Activated T-helper 9 cell treated with anti-CD3 and anti-CD28 coated beads, Interleukin-2, amount 50 U/mL, for 16 hours (primary cell): ENCODE measurements around the gene TRPV2.
"Not testable (repeated sequence)": the region's sequence is repeated elsewhere in the genome, so short reads cannot be mapped to it uniquely, and the experiment has no call there.

ENCODE experiments used
- DNase-seq: peaks from one replicate; pipeline ENCODE4 v3.0.0-alpha.2; 2020; ENCODE audit warnings: low read depth

Gene TRPV2

GRCh38 chr17:16438173-16438556, 22.8 kb downstream of the TRPV2 start:
- no peak for DNase-seq

DNA sequence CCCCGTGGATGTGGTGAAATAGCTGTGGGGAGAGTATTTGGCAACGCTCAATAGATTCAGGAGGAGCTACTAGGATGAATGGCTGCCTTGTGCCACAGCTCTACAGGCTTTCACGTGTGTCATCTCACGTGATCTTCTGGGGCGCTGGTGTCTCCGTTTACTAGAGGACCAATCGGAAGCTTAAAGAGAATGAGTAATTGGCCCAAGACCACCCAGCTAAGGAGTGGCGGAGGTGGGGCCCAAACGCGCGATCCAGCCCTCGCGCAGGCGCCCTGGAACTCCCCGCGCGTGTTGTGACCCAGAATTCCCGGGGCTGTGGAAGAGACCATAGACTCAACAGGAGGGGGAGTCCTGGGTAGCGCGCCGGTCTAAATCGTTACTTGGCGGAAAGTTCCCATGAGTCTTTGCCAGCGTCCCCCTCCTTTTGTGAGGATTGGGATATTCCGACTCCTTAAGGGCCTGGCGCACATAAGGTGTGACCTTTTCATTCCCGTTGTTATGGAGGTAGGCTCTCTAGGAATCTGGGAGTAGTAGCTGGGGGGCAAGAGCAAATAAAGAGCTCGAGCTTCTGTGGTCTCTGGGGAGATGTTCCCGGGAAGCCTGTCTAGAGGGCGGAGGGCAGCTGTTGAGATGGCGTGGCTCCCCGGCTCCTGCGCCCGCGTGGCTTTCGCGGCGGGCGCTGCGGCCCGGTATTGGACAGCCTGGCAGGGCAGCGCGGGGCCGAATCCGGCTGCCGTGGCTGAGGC, 23.4 kb downstream of the TRPV2 start:
- DNase-seq: peak; percentile 92

DNA sequence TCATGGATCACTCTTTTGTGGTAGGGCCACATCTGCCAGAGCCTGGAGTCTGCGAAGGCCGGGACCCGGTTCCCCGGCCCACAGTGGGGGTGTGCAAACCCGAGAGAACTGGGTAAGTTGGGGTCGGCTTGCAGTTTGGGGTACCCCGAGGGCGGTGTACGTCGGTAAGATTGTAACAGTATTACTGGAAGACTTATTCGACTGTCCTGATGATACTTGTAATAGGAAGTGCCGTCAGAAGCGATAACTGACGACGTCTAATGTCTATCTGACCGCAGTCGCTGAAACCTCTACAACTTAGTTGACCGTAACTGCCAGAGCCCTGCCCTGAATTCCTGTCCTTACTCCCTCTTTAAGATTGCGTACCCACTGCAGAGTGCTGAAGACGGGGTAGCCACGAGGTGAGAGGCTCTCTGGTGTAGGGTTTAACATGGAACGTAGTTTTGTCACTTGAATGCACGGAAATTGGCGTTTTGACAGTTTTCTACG, 24.0 kb downstream of the TRPV2 start:
- no peak for DNase-seq

- DNase-seq: no peak
These were observed 24.5 kb downstream of the TRPV2 start for GRCh38 chr17:16439811-16440351.

GRCh38 chr17:16440354-16440753, 25.0 kb downstream of the TRPV2 start:
- DNase-seq: not testable (repeated sequence)

- no peak for DNase-seq
These were observed 25.7 kb downstream of the TRPV2 start for GRCh38 chr17:16440901-16441629.

DNA sequence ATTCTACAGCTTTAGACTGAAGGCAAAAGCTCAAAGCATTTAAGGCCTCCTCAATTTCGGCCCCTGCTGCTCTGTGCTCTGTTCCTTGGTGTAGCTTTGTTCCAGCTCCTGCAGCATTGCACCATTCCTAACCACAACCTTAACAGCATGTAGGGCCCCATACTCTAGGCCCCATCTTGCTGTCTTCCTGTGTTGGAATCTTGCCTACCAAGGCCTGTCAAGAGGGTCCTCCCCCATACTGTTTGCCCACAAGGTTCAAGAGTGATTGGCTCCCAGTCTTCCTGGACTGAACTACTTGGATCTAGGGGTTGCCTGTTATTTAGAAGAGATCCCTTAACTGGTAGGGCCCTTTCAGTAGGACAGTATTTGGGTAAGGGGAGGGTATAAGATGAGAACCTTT, 26.8 kb downstream of the TRPV2 start:
- DNase-seq: no peak

GRCh38 chr17:16442594-16443510, 27.5 kb downstream of the TRPV2 start:
- DNase-seq: no peak

DNA sequence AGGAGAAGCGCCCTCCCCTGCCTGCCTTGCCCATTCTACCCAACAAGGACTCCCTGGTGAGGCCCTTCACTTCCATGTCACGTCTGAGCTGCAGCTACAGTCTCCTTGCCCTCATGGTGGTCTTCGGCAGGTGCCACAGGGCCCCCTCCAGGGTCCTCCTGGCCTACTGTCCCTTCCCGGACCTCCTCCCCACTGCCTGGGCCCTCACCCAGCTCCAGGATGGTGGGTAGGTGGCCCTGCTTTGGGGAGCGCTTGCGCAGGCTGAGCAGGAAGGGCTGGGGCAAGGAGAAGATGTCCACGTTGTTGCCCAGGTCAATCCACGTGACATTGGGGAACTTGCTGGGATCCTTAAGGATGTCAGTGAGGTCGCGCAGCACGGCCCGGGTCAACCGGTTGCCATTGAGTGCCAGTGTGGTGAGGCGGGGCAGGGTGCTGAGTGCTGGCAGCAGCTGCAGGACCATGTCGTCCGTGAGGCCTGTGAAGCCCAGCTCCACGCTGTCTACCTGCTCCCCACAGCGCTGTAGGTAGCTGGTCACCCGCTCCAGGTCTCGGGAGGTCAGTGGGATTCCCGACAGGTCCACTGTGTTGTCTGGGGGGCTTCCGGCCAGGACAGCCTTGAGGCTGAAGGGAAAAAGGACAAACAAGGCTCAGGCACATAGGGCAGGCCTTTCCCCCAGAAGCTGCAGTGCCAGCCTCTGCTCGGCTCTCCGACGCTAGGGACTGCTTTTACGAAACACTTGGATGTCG, 28.3 kb downstream of the TRPV2 start:
- DNase-seq: no peak

GRCh38 chr17:16444258-16444886, 29.0 kb downstream of the TRPV2 start:
- DNase-seq: no peak

- DNase-seq: no peak
These were observed 31.1 kb downstream of the TRPV2 start for GRCh38 chr17:16446338-16446983.

GRCh38 chr17:16447676-16448075, 32.3 kb downstream of the TRPV2 start:
- no peak for DNase-seq

DNA sequence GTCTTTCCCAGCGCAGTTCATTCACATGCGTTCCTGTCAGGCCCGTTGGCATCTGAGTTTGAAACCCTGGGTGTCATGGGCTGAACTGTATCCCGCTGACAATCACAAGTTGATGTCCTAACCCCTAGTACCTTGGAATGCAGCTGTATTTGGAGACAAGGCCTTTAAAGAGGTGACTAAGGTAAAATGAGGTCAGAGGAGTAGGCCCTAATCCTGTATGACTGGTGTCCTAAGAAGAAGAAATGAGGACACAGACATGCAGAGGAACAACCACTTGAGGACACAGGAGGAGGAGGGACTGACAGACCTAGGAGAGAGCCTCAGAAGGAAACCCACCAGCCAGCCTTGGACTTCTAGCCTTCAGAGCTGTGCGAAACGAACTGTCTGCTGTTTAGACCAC, 33.1 kb downstream of the TRPV2 start:
- no peak for DNase-seq

DNA sequence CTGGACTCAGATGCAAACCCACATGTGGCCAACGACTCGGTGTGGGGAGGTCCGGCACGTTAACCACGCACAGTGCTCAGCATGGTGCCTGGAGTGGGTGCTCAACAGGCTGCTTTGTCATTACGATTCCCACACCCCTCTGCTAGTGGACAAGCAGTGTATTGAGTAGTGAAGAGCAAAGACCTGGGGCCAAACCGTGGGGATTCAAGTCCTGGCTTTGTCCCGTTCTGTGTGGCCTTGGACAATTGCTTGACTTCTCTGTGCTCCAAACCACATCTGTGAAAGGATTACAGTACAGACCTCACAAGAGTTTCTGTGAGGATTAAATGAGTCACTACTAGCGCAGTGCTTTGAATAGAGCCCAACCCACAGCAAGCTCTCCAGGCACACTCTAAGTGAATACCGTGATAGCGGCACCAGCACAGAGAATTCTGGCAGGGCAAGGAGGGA, 33.8 kb downstream of the TRPV2 start:
- DNase-seq: no peak

GRCh38 chr17:16450028-16450427, 34.7 kb downstream of the TRPV2 start:
- DNase-seq: no peak

GRCh38 chr17:16452268-16452667, 36.9 kb downstream of the TRPV2 start:
- not testable (repeated sequence) for DNase-seq

GRCh38 chr17:16453493-16453851, 38.1 kb downstream of the TRPV2 start:
- DNase-seq: no peak

DNA sequence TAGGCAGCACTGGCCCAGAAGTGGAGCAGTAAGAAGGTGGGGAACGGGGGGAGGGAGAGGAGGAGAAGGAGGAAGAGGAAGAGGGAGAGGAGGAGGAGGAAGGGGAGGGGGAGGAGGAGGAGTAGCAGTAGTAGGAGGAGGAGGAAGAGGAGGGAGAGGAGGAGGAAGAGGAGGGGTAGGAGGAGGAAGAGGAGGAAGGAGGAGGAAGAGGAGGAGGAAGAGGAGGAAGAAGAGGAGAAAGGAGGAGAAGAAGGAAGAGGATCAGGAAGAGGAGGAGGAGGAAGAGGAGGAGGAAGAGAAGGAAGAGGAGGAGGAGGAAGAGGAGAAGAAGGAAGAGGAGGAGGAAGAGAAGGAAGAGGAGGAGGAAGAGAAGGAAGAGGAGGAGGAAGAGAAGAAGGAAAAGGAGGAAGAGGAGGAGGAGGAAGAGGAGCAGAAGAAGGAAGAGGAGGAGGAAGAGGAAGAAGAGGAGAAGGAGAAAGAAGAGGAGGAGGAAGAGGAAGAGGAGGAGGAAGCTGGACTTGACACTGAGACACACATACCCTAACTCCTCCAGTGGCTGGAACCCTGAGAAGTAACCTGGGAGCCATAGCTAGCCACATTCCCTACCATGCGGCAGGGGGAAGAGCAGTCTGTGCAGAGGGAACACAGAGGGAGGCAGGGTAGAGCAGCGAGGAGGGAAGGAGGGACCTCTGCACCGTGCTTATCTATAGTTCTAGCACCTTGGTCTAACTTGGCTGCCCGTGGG, 40.8 kb downstream of the TRPV2 start:
- DNase-seq: no peak

DNA sequence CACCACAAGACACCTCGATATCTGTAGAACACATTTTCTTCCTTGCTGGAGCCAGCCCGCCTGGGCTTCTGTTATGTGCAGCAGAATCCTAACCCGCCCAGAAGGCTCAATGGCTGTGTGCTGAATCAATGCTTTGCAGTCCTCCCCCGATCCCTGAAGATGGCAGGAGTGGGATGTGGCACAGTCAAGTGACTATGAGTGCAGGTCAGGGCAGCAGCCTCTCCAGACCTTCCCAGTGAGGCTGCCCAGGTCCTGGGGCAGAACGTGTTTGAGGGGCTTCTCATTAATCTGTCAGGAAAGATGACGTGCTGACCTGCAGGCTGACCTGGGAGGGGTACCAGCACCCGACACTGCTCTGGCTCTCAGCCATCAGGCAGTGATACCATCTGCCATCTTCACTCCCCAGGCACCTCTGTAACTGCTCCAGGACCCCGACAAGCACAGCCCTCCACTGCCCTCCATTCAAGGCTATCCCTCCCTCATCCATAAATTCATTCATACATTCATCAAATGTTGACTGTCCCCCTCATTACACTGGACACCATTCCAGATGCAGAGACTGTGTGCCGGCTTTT, 41.5 kb downstream of the TRPV2 start:
- DNase-seq: no peak
